GM23338 (cell line): Measurements from ENCODE around the gene ZBED3. TPM values are rescaled to one million over a fixed set of nuclear protein-coding genes. Genes with fewer than 3 reads are reported as not detected.

Experiments
- ATAC-seq: fragments of 200-7000 bp; cut with Tn5 transposase; 3 replicates; pipeline ENCODE4 v1.9.1; 2020
- DNase-seq: peaks from one replicate; pipeline ENCODE4 v3.0.0-alpha.2; 2015; ENCODE audit warnings: low spot score
- H2AFZ ChIP-seq: fragments of 200-600 bp; sonication (generic); 2 replicates; pipeline ENCODE4 v1.8.0; 2016; ENCODE audit warnings: antibody characterized with exemption, mild to moderate bottlenecking, moderate library complexity
- H3F3A ChIP-seq: fragments of 200-600 bp; sonication (generic); replicated peaks from 2 replicates; pipeline ENCODE4 v1.8.0; 2017; ENCODE audit warnings: antibody characterized with exemption, mixed run types, low read depth
- H3K27ac ChIP-seq: fragments of 200-600 bp; sonication (generic); 2 replicates; pipeline ENCODE4 v1.6.1; 2016; ENCODE audit warnings: low read depth
- H3K27me3 ChIP-seq: fragments of 200-600 bp; sonication (generic); 2 replicates; pipeline ENCODE4 v1.8.0; 2016; ENCODE audit warnings: mild to moderate bottlenecking, mixed run types, moderate library complexity; ENCODE audit not compliant: insufficient read depth
- H3K36me3 ChIP-seq: fragments of 200-600 bp; sonication (generic); 2 replicates; pipeline ENCODE4 v1.8.0; 2016; ENCODE audit warnings: mild to moderate bottlenecking; ENCODE audit not compliant: insufficient read depth
- H3K4me1 ChIP-seq: fragments of 200-600 bp; sonication (generic); 2 replicates; pipeline ENCODE4 v1.8.0; 2016; ENCODE audit warnings: mild to moderate bottlenecking, moderate library complexity; ENCODE audit not compliant: insufficient read depth
- H3K4me2 ChIP-seq: fragments of 200-600 bp; sonication (generic); 2 replicates; pipeline ENCODE4 v1.7.1; 2017; ENCODE audit warnings: mixed run types
- H3K4me3 ChIP-seq: fragments of 200-600 bp; sonication (generic); 2 replicates; pipeline ENCODE4 v1.6.1; 2016; ENCODE audit warnings: mixed run types
- H3K79me2 ChIP-seq: fragments of 200-600 bp; sonication (generic); replicated peaks from 2 replicates; pipeline ENCODE4 v1.8.0; 2017; ENCODE audit warnings: mild to moderate bottlenecking; ENCODE audit not compliant: insufficient read depth
- H3K9me2 ChIP-seq: fragments of 200-600 bp; sonication (generic); 2 replicates; pipeline ENCODE4 v1.8.0; 2017; ENCODE audit not compliant: insufficient read depth
- H4K20me1 ChIP-seq: fragments of 200-600 bp; sonication (generic); replicated peaks from 2 replicates; pipeline ENCODE4 v1.8.0; 2017; ENCODE audit warnings: mild to moderate bottlenecking; ENCODE audit not compliant: insufficient read depth
- H3K27ac Mint-ChIP-seq: 2 replicates; pipeline ENCODE4 v1.8.0; 2020; ENCODE audit warnings: inconsistent platforms, mild to moderate bottlenecking, moderate library complexity, mixed read lengths
- H3K27me3 Mint-ChIP-seq: 3 replicates; pipeline ENCODE4 v1.8.0; 2022; ENCODE audit warnings: low read depth, mild to moderate bottlenecking, moderate library complexity, mixed read lengths, inconsistent platforms; ENCODE audit not compliant: insufficient read depth, poor library complexity
- H3K36me3 Mint-ChIP-seq: 3 replicates; pipeline ENCODE4 v1.8.0; 2021; ENCODE audit warnings: low read depth, mild to moderate bottlenecking, inconsistent platforms, moderate library complexity, mixed read lengths
- H3K4me1 Mint-ChIP-seq: 3 replicates; pipeline ENCODE4 v1.8.0; 2020; ENCODE audit warnings: mild to moderate bottlenecking, inconsistent platforms, mixed read lengths
- H3K4me3 Mint-ChIP-seq: 3 replicates; pipeline ENCODE4 v1.8.0; 2021; ENCODE audit warnings: moderate library complexity, mild to moderate bottlenecking, inconsistent platforms, mixed read lengths
- H3K9me3 Mint-ChIP-seq: 3 replicates; pipeline ENCODE4 v1.8.0; 2020; ENCODE audit warnings: moderate library complexity, mild to moderate bottlenecking, inconsistent platforms, mixed read lengths
- CTCF ChIP-seq, 2 experiments: fragments of 200-600 bp in 1 of 2; sonication (generic) in 1 of 2; conservative IDR thresholded peaks; 2 replicates each; pipeline versions ENCODE4 v1.5.1 to v1.6.1; 2016 to 2017; ENCODE audit warnings: antibody characterized with exemption in 2 of 2, low read depth in 2 of 2, mild to moderate bottlenecking in 2 of 2, moderate library complexity in 1 of 2
- ETS1 ChIP-seq: IDR thresholded peaks from 2 replicates; pipeline ENCODE4 v1.6.1; 2016; ENCODE audit warnings: antibody characterized with exemption
- EZH2phosphoT487 ChIP-seq: fragments of 200-600 bp; sonication (generic); IDR thresholded peaks from one replicate; pipeline ENCODE4 v1.8.1; 2018; ENCODE audit warnings: antibody characterized with exemption; ENCODE audit not compliant: unreplicated experiment
- JUNB ChIP-seq: IDR thresholded peaks from one replicate; pipeline ENCODE4 v1.6.1; 2016; ENCODE audit warnings: antibody characterized with exemption; ENCODE audit not compliant: unreplicated experiment
- NANOG ChIP-seq: IDR thresholded peaks from 2 replicates; pipeline ENCODE4 v1.6.1; 2016; ENCODE audit warnings: antibody characterized with exemption, borderline replicate concordance
- STAT1 ChIP-seq: IDR thresholded peaks from one replicate; pipeline ENCODE4 v1.6.1; 2016; ENCODE audit warnings: antibody characterized with exemption; ENCODE audit not compliant: unreplicated experiment
- ZNF462 ChIP-seq: fragments of 250-450 bp; sonication (Bioruptor Pico); IDR thresholded peaks from 2 replicates; pipeline ENCODE4 v1.5.0; 2020; ENCODE audit warnings: mild to moderate bottlenecking, moderate library complexity
- polyA plus RNA-seq: library from polyadenylated mRNA; unstranded; fragments of >200 nt; fragmentation: Nextera tagmentation; extraction: Ambion mirVana; gene quantifications from 2 replicates; pipeline ENCODE4 v1.2.1, GENCODE V29; 2016
- total RNA-seq: library from RNA; depleted of rRNA; stranded (reverse); fragments of >200 nt; shearing (Covaris generic); gene quantifications from 2 replicates; pipeline ENCODE4 v1.2.3, GENCODE V29; 2014

ZBED3 gene
- total and polyA plus RNA-seq, 2 experiments from 2014 or later = 4.2 to 9.3 TPM

- no peak for TF ChIP-seq ZNF462 (CRISPR knock-in tag)
These were observed 4.0 kb downstream of the ZBED3 start (continued) for GRCh38 chr5:77083088-77083487.

- H3K36me3 ChIP-seq = no peaks in the 10 kb centered on the region
- peaks cover 18% of the 10 kb centered on the region for H3K4me1 Mint-ChIP-seq
- H3K36me3 Mint-ChIP-seq = peaks cover 35% of the 10 kb centered on the region
- no peak overlapping the region for H3K4me3 ChIP-seq
- H4K20me1 ChIP-seq = no peaks in the 10 kb centered on the region
- ATAC-seq = no peak
- H3K9me2 ChIP-seq = no peaks in the 10 kb centered on the region
- H3K79me2 ChIP-seq = peaks cover 15% of the 10 kb centered on the region; the same call in 1 of the 2 replicates
- H3K9me3 Mint-ChIP-seq = no peaks in the 10 kb centered on the region
- no peaks in the 10 kb centered on the region for H3K27me3 ChIP-seq
- no peak overlapping the region for H3K4me2 ChIP-seq
- H3K27ac ChIP-seq = no peak overlapping the region
- H2AFZ ChIP-seq = no peak overlapping the region
- peaks cover 10% of the 10 kb centered on the region for H3K4me1 ChIP-seq
- DNase-seq = no peak
- H3K4me3 Mint-ChIP-seq = no peak overlapping the region
- H3K27ac Mint-ChIP-seq = no peak overlapping the region
- H3K27me3 Mint-ChIP-seq = peaks cover 10% of the 10 kb centered on the region
- H3F3A ChIP-seq = no peaks in the 10 kb centered on the region
- TF ChIP-seq JUNB (no peak), ZNF462 (CRISPR knock-in tag) (no peak), EZH2phosphoT487 (no peak), ETS1 (no peak), NANOG (no peak), CTCF (conservative IDR thresholded peaks at IDR 0.05; ENCODE audit: low read depth in 2 of 2) (no peak), STAT1 (no peak)
These were observed 4.8 kb downstream of the ZBED3 start for GRCh38 chr5:77082280-77082679.
